AG04450 (cell line): ENCODE results near the gene GPR160. TPM values are rescaled to one million over a fixed set of nuclear protein-coding genes. Genes with fewer than 3 reads are reported as not detected.

Source experiments
- CTCF ChIA-PET: fragments of 300-600, 350-600 bp; formaldehyde crosslinking; extraction: SDS; loops from one replicate; lab custom pipeline; 2022; ENCODE audit warnings: antibody characterized with exemption, inconsistent platforms; lab: Charles Lee
- POLR2A ChIA-PET: fragments of 350-600 bp; formaldehyde crosslinking; extraction: SDS; loops from one replicate; lab custom pipeline; 2021; ENCODE audit warnings: antibody characterized with exemption, inconsistent platforms; lab: Yijun Ruan, JAX
- DNase-seq: peaks from one replicate; pipeline ENCODE4 v3.0.0-alpha.2; 2011; ENCODE audit warnings: low read depth, low spot score
- H3K27ac ChIP-seq: one replicate; pipeline ENCODE4 v1.5.1; 2012; ENCODE audit warnings: low read depth, low read length, control low read depth
- H3K27me3 ChIP-seq: one replicate; pipeline ENCODE4 v1.6.0; 2012; ENCODE audit warnings: low read length; ENCODE audit not compliant: control insufficient read depth, insufficient read depth
- H3K4me3 ChIP-seq: 2 replicates; pipeline ENCODE4 v1.5.1; 2011; ENCODE audit warnings: mild to moderate bottlenecking, low read depth, low read length, control low read depth
- H3K9me3 ChIP-seq: 2 replicates; pipeline ENCODE4 v1.5.1; 2012; ENCODE audit warnings: low read length; ENCODE audit not compliant: control insufficient read depth, insufficient read depth
- CTCF ChIP-seq: IDR thresholded peaks from 2 replicates; pipeline ENCODE4 v1.5.1; 2011; ENCODE audit warnings: low read depth, low read length, control low read depth, inconsistent platforms
- polyA plus RNA-seq: library from polyadenylated mRNA; depleted of rRNA; stranded (reverse); fragments of >200 nt; gene quantifications from 2 replicates; pipeline ENCODE4 v1.2.3, GENCODE V29; 2011

The GPR160 gene
- polyA plus RNA-seq, 1 experiment: 0.27 TPM

DNA sequence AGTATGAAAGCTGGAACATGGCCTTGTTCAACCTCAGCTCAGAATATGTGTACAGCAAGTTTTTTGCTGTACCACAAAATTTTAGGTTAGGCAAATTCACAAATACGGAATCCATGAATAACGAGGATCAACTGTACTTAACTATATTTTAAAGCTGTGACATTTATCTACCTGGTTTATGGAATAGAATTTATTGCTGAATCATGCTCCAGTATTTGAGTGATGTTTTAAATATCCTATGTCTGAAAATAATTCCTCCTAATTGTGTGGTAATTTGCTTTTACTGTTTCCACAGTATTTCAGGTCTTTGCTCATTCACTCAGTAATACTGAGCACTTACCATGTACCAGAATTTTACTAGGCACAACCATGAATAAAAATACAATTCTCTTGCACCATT lies 41.7 kb upstream of the GPR160 start:
- H3K27ac ChIP-seq: no peak overlapping the region
- no peaks in the 10 kb centered on the region for H3K9me3 ChIP-seq
- ChIA-PET CTCF (interaction anchor here (0.8 kb wide), 1 partner anchor 41 kb away, joined by 3 read pairs; no protein-coding TSS in a partner anchor), POLR2A (no interaction called here)
- TF ChIP-seq CTCF: no peak
- DNase-seq: no peak
- H3K4me3 ChIP-seq: no peak overlapping the region
- no peaks in the 10 kb centered on the region for H3K27me3 ChIP-seq

- peak; percentile 85 for DNase-seq
- Histone ChIP-seq H3K27ac (peak overlapping the region; percentile 77), H3K4me3 (no peak overlapping the region), H3K9me3 (no peaks in the 10 kb centered on the region), H3K27me3 (no peaks in the 10 kb centered on the region)
- POLR2A ChIA-PET: interaction anchor here (0.5 to 1.1 kb wide), 4 partner anchors 56 to 230 kb away, joined by 3 to 4 read pairs (median 4); partner anchors contain the start of gene ACTRT3
- CTCF ChIA-PET: no interaction called here
- TF ChIP-seq CTCF: no peak
Measured at GRCh38 chr3:169998668-169999131, 39.1 kb upstream of the GPR160 start.

DNA sequence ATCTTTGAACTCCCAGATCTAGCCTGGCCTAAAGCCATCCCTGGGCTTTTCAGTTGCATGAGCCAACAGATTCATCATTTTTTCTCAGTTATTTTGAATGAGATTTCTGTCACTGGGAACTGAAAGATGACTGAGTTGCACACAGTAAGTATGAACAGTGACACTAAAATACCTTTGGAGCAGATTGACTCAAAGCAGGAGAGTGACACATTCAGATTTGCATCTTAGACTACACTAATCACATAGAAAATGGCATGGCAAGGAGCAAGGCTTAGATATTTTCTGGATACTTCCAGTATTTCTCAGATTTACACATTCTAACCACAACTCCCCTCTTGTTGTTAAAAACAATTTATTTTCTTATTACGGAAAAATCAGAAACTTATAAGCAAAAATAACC lies 38.4 kb upstream of the GPR160 start:
- H3K27me3 ChIP-seq: no peaks in the 10 kb centered on the region
- H3K27ac ChIP-seq: peak overlapping the region; percentile 77
- H3K4me3 ChIP-seq: no peak overlapping the region
- ChIA-PET POLR2A (interaction anchor here (0.5 to 1.1 kb wide), 3 partner anchors 55 to 230 kb away, joined by 3 to 4 read pairs (median 4); partner anchors contain the start of gene ACTRT3), CTCF (interaction anchor here (1.0 kb wide), 1 partner anchor 118 kb away, joined by 4 read pairs; no protein-coding TSS in a partner anchor)
- DNase-seq: no peak
- TF ChIP-seq CTCF: no peak
- H3K9me3 ChIP-seq: no peaks in the 10 kb centered on the region

DNA sequence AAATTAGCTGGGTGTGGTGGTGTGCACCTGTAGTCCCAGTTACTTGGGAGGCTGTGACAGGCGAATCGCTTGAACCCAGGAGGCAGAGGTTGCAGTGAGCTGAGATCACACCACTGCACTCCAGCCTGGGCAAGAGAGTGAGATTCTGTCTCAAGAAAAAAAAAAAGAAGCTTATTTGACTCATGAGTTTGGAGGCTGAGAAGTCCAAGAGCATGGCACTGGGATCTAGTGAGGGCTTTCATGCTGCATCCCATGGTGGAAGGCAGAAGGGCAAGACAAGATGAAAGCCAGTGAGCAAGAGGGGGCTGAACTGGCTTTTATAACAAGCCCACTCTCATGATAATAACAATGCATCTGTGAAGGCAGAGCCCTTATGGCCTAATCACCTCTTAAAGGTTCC lies 37.7 kb upstream of the GPR160 start:
- no peaks in the 10 kb centered on the region for H3K9me3 ChIP-seq
- no peak for DNase-seq
- ChIA-PET CTCF (interaction anchor here (0.6 to 1.1 kb wide), 3 partner anchors 20 to 117 kb away, joined by 3 to 4 read pairs (median 4); no protein-coding TSS in a partner anchor), POLR2A (no interaction called here)
- no peak overlapping the region for H3K27ac ChIP-seq
- H3K4me3 ChIP-seq: no peak overlapping the region
- no peak for TF ChIP-seq CTCF
- no peaks in the 10 kb centered on the region for H3K27me3 ChIP-seq

DNA sequence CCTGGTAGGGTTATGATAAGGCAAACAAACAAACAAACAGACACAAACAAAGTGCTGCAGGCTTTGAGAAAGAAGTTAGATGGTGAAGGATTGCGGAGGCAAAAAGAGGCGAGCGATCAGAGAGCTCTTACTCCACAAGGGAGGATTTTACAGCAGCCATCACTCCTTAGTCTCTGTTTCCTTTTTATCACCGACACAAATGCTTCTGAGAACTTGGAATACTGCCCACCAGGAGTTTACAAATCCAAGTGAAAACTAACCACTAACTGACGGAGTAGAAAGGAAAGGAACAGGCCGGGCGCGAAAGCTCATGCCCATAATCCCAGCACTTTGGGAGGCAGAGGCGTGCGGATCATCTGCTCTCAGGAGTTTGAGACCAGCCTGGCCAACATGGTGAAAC lies 35.6 kb upstream of the GPR160 start:
- TF ChIP-seq CTCF: no peak
- ChIA-PET POLR2A (interaction anchor here (0.6 kb wide), 2 partner anchors 18 to 28 kb away, joined by 3 read pairs; no protein-coding TSS in a partner anchor), CTCF (interaction anchor here (1.1 kb wide), 1 partner anchor 19 kb away, joined by 3 read pairs; no protein-coding TSS in a partner anchor)
- Histone ChIP-seq H3K9me3 (no peaks in the 10 kb centered on the region), H3K27me3 (no peaks in the 10 kb centered on the region), H3K27ac (no peak overlapping the region), H3K4me3 (no peak overlapping the region)
- no peak for DNase-seq
